Mesenchymal stem cell (in vitro differentiated cells and primary cell): ENCODE measurements around the gene RNF123. TPM values are rescaled to one million over a fixed set of nuclear protein-coding genes. Genes with fewer than 3 reads are reported as not detected.
A peak's percentile ranks its signal among the peaks of the same experiment; 100 is the strongest.

ENCODE experiments used
- DNase-seq: peaks from one replicate; pipeline ENCODE4 v3.0.0-alpha.2; 2013
- H2AFZ ChIP-seq: one replicate; pipeline ENCODE4 v1.6.1; 2013; ENCODE audit warnings: low read depth, mild to moderate bottlenecking, control low read depth, inconsistent platforms, low read length, moderate library complexity
- H2AK5ac ChIP-seq: 2 replicates; pipeline ENCODE4 v1.6.1; 2013; ENCODE audit warnings: low read length, moderate library complexity, mild to moderate bottlenecking, inconsistent platforms; ENCODE audit not compliant: severe bottlenecking
- H2BK120ac ChIP-seq: one replicate; pipeline ENCODE4 v1.6.1; 2013; ENCODE audit warnings: low read depth, mild to moderate bottlenecking, inconsistent platforms, low read length, moderate library complexity
- H2BK12ac ChIP-seq, 2 experiments: one replicate each; pipeline ENCODE4 v1.6.1; 2013; ENCODE audit warnings: inconsistent platforms in 2 of 2, low read length in 2 of 2, mild to moderate bottlenecking in 2 of 2, moderate library complexity in 2 of 2, control low read depth in 1 of 2
- H2BK15ac ChIP-seq: one replicate; pipeline ENCODE4 v1.6.1; 2013; ENCODE audit warnings: mild to moderate bottlenecking, low read depth, inconsistent platforms; ENCODE audit not compliant: poor library complexity, severe bottlenecking
- H2BK5ac ChIP-seq: 2 replicates; pipeline ENCODE4 v1.6.1; 2013; ENCODE audit warnings: low read depth, mild to moderate bottlenecking, low read length, control low read depth, inconsistent platforms; ENCODE audit not compliant: poor library complexity, severe bottlenecking
- H3K14ac ChIP-seq, 2 experiments: one replicate each; pipeline ENCODE4 v1.6.1; 2013; ENCODE audit warnings: inconsistent platforms in 2 of 2, low read length in 2 of 2, control low read depth in 1 of 2, mild to moderate bottlenecking in 1 of 2, moderate library complexity in 1 of 2
- H3K18ac ChIP-seq, 2 experiments: one replicate each; pipeline ENCODE4 v1.6.1; 2013; ENCODE audit warnings: inconsistent platforms in 2 of 2, low read length in 2 of 2, control low read depth in 1 of 2, low read depth in 1 of 2, mild to moderate bottlenecking in 1 of 2
- H3K23ac ChIP-seq, 2 experiments: one replicate each; pipeline ENCODE4 v1.6.1; 2013; ENCODE audit warnings: inconsistent platforms in 2 of 2, low read length in 2 of 2, mild to moderate bottlenecking in 2 of 2, moderate library complexity in 2 of 2, control low read depth in 1 of 2
- H3K27ac ChIP-seq: 2 replicates; pipeline ENCODE4 v1.5.1; 2013; ENCODE audit warnings: mild to moderate bottlenecking, moderate library complexity, low read length, control low read depth, inconsistent platforms; ENCODE audit not compliant: poor library complexity, severe bottlenecking
- H3K27me3 ChIP-seq, 2 experiments: 2 replicates each; pipeline versions ENCODE4 v1.6.1 to v1.7.0; 2013; ENCODE audit warnings: low read length in 2 of 2, mild to moderate bottlenecking in 2 of 2, moderate library complexity in 2 of 2, control low read depth in 1 of 2, inconsistent platforms in 1 of 2; ENCODE audit not compliant: control insufficient read depth in 1 of 2, insufficient read depth in 1 of 2
- H3K36me3 ChIP-seq, 2 experiments: 2 replicates each; pipeline versions ENCODE4 v1.6.1 to v1.7.0; 2013; ENCODE audit warnings: low read length in 2 of 2, control low read depth in 1 of 2, inconsistent platforms in 1 of 2, low read depth in 1 of 2, mild to moderate bottlenecking in 1 of 2; ENCODE audit not compliant: insufficient read depth in 2 of 2, control insufficient read depth in 1 of 2
- H3K4ac ChIP-seq, 2 experiments: one replicate each; pipeline ENCODE4 v1.6.1; 2013; ENCODE audit warnings: inconsistent platforms in 2 of 2, low read length in 2 of 2, mild to moderate bottlenecking in 2 of 2, moderate library complexity in 2 of 2, control low read depth in 1 of 2, low read depth in 1 of 2
- H3K4me1 ChIP-seq: 2 replicates; pipeline ENCODE4 v1.6.1; 2013; ENCODE audit warnings: low read depth, low read length, control low read depth; ENCODE audit not compliant: control insufficient read depth, insufficient read depth
- H3K4me2 ChIP-seq: 2 replicates; pipeline ENCODE4 v1.6.1; 2013; ENCODE audit warnings: low read length, mild to moderate bottlenecking, inconsistent platforms; ENCODE audit not compliant: poor library complexity, severe bottlenecking
- H3K4me3 ChIP-seq, 2 experiments: 2 replicates each; pipeline versions ENCODE4 v1.5.1 to v1.7.0; 2013; ENCODE audit warnings: low read length in 2 of 2, mild to moderate bottlenecking in 2 of 2, control low read depth in 1 of 2, low read depth in 1 of 2; ENCODE audit not compliant: insufficient read depth in 1 of 2
- H3K79me1 ChIP-seq: replicated peaks from 2 replicates; pipeline ENCODE4 v1.6.1; 2013; ENCODE audit warnings: mild to moderate bottlenecking, control low read depth, low read length, inconsistent platforms; ENCODE audit not compliant: poor library complexity, severe bottlenecking
- H3K9ac ChIP-seq: 2 replicates; pipeline ENCODE4 v1.7.0; 2013; ENCODE audit warnings: mild to moderate bottlenecking, low read length, moderate library complexity
- H3K9me3 ChIP-seq: 2 replicates; pipeline ENCODE4 v1.7.0; 2013; ENCODE audit warnings: mild to moderate bottlenecking, low read length; ENCODE audit not compliant: control insufficient read depth
- H4K8ac ChIP-seq: one replicate; pipeline ENCODE4 v1.6.1; 2013; ENCODE audit warnings: inconsistent platforms, mild to moderate bottlenecking, low read length, moderate library complexity
- H4K91ac ChIP-seq: one replicate; pipeline ENCODE4 v1.6.1; 2013; ENCODE audit warnings: mild to moderate bottlenecking, low read length, inconsistent platforms
- WGBS: methylation state at CpG from one replicate; pipeline ENCODE4 v1.1.7; 2013; ENCODE audit warnings: mixed read lengths; 5-methylcytosine and 5-hydroxymethylcytosine counted together
- polyA plus RNA-seq, 2 experiments: library from polyadenylated mRNA; stranded (reverse); fragments of 200-250 nt; gene quantifications; one replicate each; pipeline ENCODE4 v1.2.3, GENCODE V29; 2013

RNF123 gene
- 24.4 TPM for polyA plus RNA-seq (2013, experiment 1 of 2)
- 22.4 TPM for polyA plus RNA-seq (2013, experiment 2 of 2)

DNA sequence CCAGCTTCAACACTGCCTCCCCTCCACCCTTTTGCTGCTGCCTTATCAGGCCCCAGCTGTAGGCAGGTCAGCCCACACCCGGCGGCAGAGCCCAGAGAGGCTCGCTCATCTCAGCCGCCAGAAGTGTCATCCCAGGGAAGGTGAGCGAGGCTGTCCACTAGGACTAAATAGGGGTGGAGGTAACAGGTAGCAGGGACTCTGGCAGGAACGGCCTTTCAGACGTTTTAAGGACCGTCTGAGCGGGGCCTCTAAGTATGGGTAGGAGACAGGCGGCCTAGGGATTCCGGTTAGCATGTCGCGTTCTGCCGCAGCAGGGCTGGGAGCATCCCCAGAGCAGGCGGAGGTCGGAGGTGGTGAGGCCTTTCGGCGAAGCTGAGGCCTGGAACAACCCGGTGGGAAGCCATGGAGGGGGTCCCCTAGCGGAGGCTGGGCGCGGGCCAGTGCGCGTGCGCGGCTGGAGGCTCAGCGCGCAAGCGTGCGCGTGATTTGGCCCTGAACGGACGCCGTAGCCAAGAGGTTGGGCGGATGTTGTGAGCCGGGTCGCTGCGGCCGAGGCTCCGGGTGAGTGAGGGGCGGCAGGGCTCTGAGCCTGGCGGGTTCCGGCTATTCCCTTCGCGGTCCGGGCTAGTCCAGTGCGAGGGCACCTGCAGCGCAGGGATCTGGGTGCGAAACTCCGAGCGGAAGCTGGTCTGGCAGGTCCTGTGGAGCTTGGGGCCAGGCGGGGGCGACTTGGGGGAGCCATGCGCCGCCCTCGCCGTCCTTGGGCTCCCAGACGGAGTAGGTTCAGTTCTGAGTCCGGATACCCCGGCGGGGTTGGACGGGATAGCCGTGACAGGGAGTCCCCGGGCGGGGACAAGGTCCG is at the start of gene RNF123, which contains the start of gene MST1:
RNF123 (plus strand) TSS at position 512 of the 862 bp plus-strand sequence. CDS start 1,609 bp downstream, outside the sequence.
MST1 (minus strand) TSS at position 429 of the 862 bp plus-strand sequence. CDS start 783 bp downstream, outside the sequence.
- no peak within 1 kb of the TSS for H3K23ac ChIP-seq
- no peak within 1 kb of the TSS for H3K27ac ChIP-seq
- DNase-seq = peak; percentile 91
- peak within 1 kb of the TSS; percentile 96 to 99 for H3K4me3 ChIP-seq
- H3K36me3 ChIP-seq = peaks cover 5 to 14% of the 10 kb centered on the region in 2 experiments
- H2BK15ac ChIP-seq = no peak within 1 kb of the TSS
- no peaks in the 10 kb centered on the region for H3K27me3 ChIP-seq
- peak within 1 kb of the TSS; percentile 99 for H4K8ac ChIP-seq
- H4K91ac ChIP-seq = peak within 1 kb of the TSS; percentile 95
- H3K4me1 ChIP-seq = peaks cover 25% of the 10 kb centered on the region
- H3K9ac ChIP-seq = peak within 1 kb of the TSS; percentile 95
- peak within 1 kb of the TSS; percentile 21 for H2AK5ac ChIP-seq
- peaks cover 14% of the 10 kb centered on the region for H3K79me1 ChIP-seq
- peak within 1 kb of the TSS; percentile 97 for H3K4ac ChIP-seq
- H3K4me2 ChIP-seq = peak within 1 kb of the TSS; percentile 96
- peak within 1 kb of the TSS; percentile 96 for H2AFZ ChIP-seq
- peak within 1 kb of the TSS in 1 of 2 experiments; percentile 97 for H3K14ac ChIP-seq
- 6% methylated on average over 65 of the region's 66 CpGs for WGBS
- peak within 1 kb of the TSS; percentile 85 to 88 for H3K18ac ChIP-seq
- H2BK12ac ChIP-seq = peak within 1 kb of the TSS in 1 of 2 experiments; percentile 49
- no peak within 1 kb of the TSS for H2BK5ac ChIP-seq
- H3K9me3 ChIP-seq = no peaks in the 10 kb centered on the region
- H2BK120ac ChIP-seq = peak within 1 kb of the TSS; percentile 71

DNA sequence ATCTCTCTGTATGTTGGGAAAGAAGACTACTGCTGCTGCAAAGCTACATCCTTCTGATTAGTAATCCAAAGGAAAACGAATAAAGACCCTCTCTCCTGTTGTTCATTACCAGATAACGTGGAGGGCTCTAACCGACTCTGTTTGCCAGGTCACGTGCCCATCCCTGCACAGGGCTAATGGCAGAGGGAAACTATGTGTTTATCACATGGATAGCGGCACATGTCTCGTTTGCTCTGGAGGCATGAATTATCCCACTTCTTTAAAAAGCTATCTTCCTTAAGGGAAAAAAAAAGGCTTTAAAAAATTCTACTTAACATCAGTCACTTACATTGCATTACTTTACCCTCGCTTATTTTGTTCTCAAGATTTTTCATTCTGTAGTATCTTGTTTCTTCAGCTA is 48.1 kb upstream of the RNF123 start:
- H4K91ac ChIP-seq = no peak overlapping the region
- H2BK5ac ChIP-seq = no peak overlapping the region
- H3K18ac ChIP-seq = no peak overlapping the region
- no peak overlapping the region for H2BK120ac ChIP-seq
- no peak overlapping the region for H2AK5ac ChIP-seq
- no peak overlapping the region for H3K14ac ChIP-seq
- no peak overlapping the region for H3K4me3 ChIP-seq
- 82% methylated on average over 6 of the region's 7 CpGs for WGBS
- peaks cover 15% of the 10 kb centered on the region for H3K4me1 ChIP-seq
- no peak overlapping the region for H4K8ac ChIP-seq
- no peak overlapping the region for H3K4me2 ChIP-seq
- no peak overlapping the region for H3K23ac ChIP-seq
- H3K36me3 ChIP-seq = no peaks in the 10 kb centered on the region
- no peak for DNase-seq
- H2BK12ac ChIP-seq = no peak overlapping the region
- H3K27ac ChIP-seq = no peak overlapping the region
- peaks cover 12 to 48% of the 10 kb centered on the region in 2 experiments for H3K27me3 ChIP-seq
- no peak overlapping the region for H2AFZ ChIP-seq
- H2BK15ac ChIP-seq = no peak overlapping the region
- no peaks in the 10 kb centered on the region for H3K79me1 ChIP-seq
- H3K4ac ChIP-seq = no peak overlapping the region
- no peak overlapping the region for H3K9ac ChIP-seq
- H3K9me3 ChIP-seq = no peaks in the 10 kb centered on the region

DNA sequence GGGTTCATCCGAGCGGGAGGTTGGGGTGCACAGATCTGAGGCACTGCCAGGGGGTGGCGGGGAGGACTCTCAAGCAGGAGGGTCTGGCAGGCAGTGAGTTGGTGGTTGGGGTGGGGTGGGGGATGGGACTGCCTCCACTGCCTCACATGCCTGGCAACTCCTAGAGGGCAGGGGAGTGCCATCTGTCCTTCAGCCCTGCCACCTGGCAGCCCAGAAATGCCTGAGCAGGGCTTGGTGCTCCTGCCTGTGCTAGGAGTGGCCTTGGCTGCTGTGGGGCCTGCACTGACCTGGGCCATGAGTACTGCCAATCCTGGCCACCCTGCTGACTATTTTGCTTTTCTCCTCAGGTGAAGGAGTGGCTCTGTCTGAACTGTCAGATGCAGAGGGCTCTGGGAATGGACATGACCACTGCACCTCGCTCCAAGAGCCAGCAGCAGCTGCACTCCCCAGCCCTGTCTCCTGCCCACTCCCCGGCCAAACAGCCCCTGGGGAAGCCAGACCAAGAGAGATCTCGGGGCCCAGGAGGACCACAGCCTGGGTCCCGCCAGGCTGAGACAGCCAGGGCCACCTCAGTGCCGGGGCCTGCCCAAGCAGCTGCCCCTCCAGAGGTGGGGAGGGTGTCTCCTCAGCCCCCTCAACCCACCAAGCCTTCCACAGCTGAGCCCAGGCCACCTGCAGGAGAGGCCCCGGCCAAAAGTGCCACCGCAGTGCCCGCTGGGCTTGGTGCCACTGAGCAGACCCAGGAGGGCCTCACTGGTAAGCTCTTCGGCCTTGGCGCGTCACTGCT is 47.2 kb upstream of the RNF123 start:
- peaks cover 8% of the 10 kb centered on the region for H3K4me1 ChIP-seq
- peak overlapping the region; percentile 63 for H4K91ac ChIP-seq
- no peak overlapping the region for H3K18ac ChIP-seq
- H3K14ac ChIP-seq = no peak overlapping the region
- no peak overlapping the region for H3K9ac ChIP-seq
- no peak overlapping the region for H3K4ac ChIP-seq
- H3K79me1 ChIP-seq = no peaks in the 10 kb centered on the region
- no peak overlapping the region for H4K8ac ChIP-seq
- no peak for DNase-seq
- no peak overlapping the region for H2BK5ac ChIP-seq
- H2AK5ac ChIP-seq = no peak overlapping the region
- H3K4me3 ChIP-seq = no peak overlapping the region
- H2BK120ac ChIP-seq = no peak overlapping the region
- H2BK12ac ChIP-seq = no peak overlapping the region
- no peak overlapping the region for H2AFZ ChIP-seq
- H3K27me3 ChIP-seq = peaks cover 12 to 46% of the 10 kb centered on the region in 2 experiments
- H2BK15ac ChIP-seq = no peak overlapping the region
- H3K27ac ChIP-seq = no peak overlapping the region
- WGBS = 79% methylated on average over 14 of the region's 14 CpGs
- H3K9me3 ChIP-seq = no peaks in the 10 kb centered on the region
- H3K36me3 ChIP-seq = no peaks in the 10 kb centered on the region
- peak overlapping the region in 1 of 2 experiments; percentile 64 for H3K23ac ChIP-seq
- H3K4me2 ChIP-seq = no peak overlapping the region
